Measurements from ENCODE around the gene RFX5. TPM values are rescaled to one million over a fixed set of nuclear protein-coding genes. Genes with fewer than 3 reads are reported as not detected.
A peak's percentile ranks its signal among the peaks of the same experiment; 100 is the strongest.

RFX5 gene
- total and polyA plus RNA-seq, 9 of the 15 experiments (the other 6 are each of a cell fraction or from before 2014, with no cell fraction given) = 3.8 to 48.2 (median 32.2) TPM

GRCh38 chr1:151327903-151328674 is 19.0 kb downstream of the RFX5 start (continued):
- TF ChIP-seq CREM (IDR thresholded peaks at IDR 0.05; ENCODE audit: low read depth) (peak; percentile 85), XRCC4 (IDR thresholded peaks at IDR 0.05; ENCODE audit: extremely low read depth, insufficient read depth, insufficient read length) (no peak), CHD1 (IDR thresholded peaks at IDR 0.05; ENCODE audit: low read length) (peak; percentile 84), RBFOX2 (IDR thresholded peaks at IDR 0.05; ENCODE audit: low read depth, low read length) (peak; percentile 9; the same call in 1 of the 2 replicates), PHF8 (IDR thresholded peaks at IDR 0.05; ENCODE audit: borderline replicate concordance, low read length) (peak; percentile 50; the same call in 1 of the 2 replicates), ATF1 (CRISPR knock-in tag; IDR thresholded peaks at IDR 0.05) (no peak), ATF1 (tag; IDR thresholded peaks at IDR 0.05) (peak; percentile 44), GABPB1 (CRISPR knock-in tag; IDR thresholded peaks at IDR 0.05) (0 out of 2 replicates have a peak, but pooled peaks have one; percentile 49)
- TF ChIP-seq, protein P1, sequence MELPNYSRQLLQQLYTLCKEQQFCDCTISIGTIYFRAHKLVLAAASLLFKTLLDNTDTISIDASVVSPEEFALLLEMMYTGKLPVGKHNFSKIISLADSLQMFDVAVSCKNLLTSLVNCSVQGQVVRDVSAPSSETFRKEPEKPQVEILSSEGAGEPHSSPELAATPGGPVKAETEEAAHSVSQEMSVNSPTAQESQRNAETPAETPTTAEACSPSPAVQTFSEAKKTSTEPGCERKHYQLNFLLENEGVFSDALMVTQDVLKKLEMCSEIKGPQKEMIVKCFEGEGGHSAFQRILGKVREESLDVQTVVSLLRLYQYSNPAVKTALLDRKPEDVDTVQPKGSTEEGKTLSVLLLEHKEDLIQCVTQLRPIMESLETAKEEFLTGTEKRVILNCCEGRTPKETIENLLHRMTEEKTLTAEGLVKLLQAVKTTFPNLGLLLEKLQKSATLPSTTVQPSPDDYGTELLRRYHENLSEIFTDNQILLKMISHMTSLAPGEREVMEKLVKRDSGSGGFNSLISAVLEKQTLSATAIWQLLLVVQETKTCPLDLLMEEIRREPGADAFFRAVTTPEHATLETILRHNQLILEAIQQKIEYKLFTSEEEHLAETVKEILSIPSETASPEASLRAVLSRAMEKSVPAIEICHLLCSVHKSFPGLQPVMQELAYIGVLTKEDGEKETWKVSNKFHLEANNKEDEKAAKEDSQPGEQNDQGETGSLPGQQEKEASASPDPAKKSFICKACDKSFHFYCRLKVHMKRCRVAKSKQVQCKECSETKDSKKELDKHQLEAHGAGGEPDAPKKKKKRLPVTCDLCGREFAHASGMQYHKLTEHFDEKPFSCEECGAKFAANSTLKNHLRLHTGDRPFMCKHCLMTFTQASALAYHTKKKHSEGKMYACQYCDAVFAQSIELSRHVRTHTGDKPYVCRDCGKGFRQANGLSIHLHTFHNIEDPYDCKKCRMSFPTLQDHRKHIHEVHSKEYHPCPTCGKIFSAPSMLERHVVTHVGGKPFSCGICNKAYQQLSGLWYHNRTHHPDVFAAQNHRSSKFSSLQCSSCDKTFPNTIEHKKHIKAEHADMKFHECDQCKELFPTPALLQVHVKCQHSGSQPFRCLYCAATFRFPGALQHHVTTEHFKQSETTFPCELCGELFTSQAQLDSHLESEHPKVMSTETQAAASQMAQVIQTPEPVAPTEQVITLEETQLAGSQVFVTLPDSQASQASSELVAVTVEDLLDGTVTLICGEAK (IDR thresholded peaks at IDR 0.05) = 0 out of 2 replicates have a peak, but pooled peaks have one; percentile 18
- TF ChIP-seq, protein P1 (CRISPR knock-in tag; IDR thresholded peaks at IDR 0.05) = no peak
- TF ChIP-seq, protein P2, sequence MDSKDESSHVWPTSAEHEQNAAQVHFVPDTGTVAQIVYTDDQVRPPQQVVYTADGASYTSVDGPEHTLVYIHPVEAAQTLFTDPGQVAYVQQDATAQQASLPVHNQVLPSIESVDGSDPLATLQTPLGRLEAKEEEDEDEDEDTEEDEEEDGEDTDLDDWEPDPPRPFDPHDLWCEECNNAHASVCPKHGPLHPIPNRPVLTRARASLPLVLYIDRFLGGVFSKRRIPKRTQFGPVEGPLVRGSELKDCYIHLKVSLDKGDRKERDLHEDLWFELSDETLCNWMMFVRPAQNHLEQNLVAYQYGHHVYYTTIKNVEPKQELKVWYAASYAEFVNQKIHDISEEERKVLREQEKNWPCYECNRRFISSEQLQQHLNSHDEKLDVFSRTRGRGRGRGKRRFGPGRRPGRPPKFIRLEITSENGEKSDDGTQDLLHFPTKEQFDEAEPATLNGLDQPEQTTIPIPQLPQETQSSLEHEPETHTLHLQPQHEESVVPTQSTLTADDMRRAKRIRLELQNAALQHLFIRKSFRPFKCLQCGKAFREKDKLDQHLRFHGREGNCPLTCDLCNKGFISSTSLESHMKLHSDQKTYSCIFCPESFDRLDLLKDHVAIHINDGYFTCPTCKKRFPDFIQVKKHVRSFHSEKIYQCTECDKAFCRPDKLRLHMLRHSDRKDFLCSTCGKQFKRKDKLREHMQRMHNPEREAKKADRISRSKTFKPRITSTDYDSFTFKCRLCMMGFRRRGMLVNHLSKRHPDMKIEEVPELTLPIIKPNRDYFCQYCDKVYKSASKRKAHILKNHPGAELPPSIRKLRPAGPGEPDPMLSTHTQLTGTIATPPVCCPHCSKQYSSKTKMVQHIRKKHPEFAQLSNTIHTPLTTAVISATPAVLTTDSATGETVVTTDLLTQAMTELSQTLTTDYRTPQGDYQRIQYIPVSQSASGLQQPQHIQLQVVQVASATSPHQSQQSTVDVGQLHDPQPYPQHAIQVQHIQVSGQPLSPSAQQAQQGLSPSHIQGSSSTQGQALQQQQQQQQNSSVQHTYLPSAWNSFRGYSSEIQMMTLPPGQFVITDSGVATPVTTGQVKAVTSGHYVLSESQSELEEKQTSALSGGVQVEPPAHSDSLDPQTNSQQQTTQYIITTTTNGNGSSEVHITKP (IDR thresholded peaks at IDR 0.05; ENCODE audit: partially characterized antibody) = peak; percentile 44
- TF ChIP-seq, protein P3, sequence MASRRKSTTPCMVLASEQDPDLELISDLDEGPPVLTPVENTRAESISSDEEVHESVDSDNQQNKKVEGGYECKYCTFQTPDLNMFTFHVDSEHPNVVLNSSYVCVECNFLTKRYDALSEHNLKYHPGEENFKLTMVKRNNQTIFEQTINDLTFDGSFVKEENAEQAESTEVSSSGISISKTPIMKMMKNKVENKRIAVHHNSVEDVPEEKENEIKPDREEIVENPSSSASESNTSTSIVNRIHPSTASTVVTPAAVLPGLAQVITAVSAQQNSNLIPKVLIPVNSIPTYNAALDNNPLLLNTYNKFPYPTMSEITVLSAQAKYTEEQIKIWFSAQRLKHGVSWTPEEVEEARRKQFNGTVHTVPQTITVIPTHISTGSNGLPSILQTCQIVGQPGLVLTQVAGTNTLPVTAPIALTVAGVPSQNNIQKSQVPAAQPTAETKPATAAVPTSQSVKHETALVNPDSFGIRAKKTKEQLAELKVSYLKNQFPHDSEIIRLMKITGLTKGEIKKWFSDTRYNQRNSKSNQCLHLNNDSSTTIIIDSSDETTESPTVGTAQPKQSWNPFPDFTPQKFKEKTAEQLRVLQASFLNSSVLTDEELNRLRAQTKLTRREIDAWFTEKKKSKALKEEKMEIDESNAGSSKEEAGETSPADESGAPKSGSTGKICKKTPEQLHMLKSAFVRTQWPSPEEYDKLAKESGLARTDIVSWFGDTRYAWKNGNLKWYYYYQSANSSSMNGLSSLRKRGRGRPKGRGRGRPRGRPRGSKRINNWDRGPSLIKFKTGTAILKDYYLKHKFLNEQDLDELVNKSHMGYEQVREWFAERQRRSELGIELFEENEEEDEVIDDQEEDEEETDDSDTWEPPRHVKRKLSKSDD (conservative IDR thresholded peaks at IDR 0.05; ENCODE audit: low read length) = no peak

Measured in K562 (cell line).